Hepatocyte (in vitro differentiated cells): Measurements from ENCODE around the gene LMX1B. TPM values are rescaled to one million over a fixed set of nuclear protein-coding genes. Genes with fewer than 3 reads are reported as not detected.

ENCODE experiments used
- DNase-seq: peaks from one replicate; pipeline ENCODE4 v3.0.0-alpha.2; 2016; ENCODE audit warnings: low spot score
- H2AFZ ChIP-seq: fragments of 200-600 bp; sonication (generic); 2 replicates; pipeline ENCODE4 v1.6.0; 2016; ENCODE audit warnings: antibody characterized with exemption, mild to moderate bottlenecking
- H3K27ac ChIP-seq: fragments of 200-600 bp; sonication (generic); 2 replicates; pipeline ENCODE4 v1.5.1; 2016; ENCODE audit warnings: mild to moderate bottlenecking
- H3K27me3 ChIP-seq: fragments of 200-600 bp; sonication (generic); 2 replicates; pipeline ENCODE4 v1.6.1; 2016
- H3K36me3 ChIP-seq: fragments of 200-600 bp; sonication (generic); replicated peaks from 2 replicates; pipeline ENCODE4 v1.5.1; 2016; ENCODE audit warnings: low read depth; ENCODE audit not compliant: insufficient read depth
- H3K4me1 ChIP-seq: fragments of 200-600 bp; sonication (generic); 2 replicates; pipeline ENCODE4 v1.5.1; 2016; ENCODE audit warnings: mild to moderate bottlenecking, moderate library complexity; ENCODE audit not compliant: insufficient read depth
- H3K4me2 ChIP-seq: fragments of 200-600 bp; sonication (generic); 2 replicates; pipeline ENCODE4 v1.6.0; 2016
- H3K4me3 ChIP-seq: fragments of 200-600 bp; sonication (generic); 2 replicates; pipeline ENCODE4 v1.5.1; 2016; ENCODE audit warnings: mild to moderate bottlenecking
- H3K79me2 ChIP-seq: fragments of 200-600 bp; sonication (generic); 2 replicates; pipeline ENCODE4 v1.6.0; 2017; ENCODE audit warnings: mild to moderate bottlenecking
- H3K9me2 ChIP-seq: fragments of 200-600 bp; sonication (generic); replicated peaks from 2 replicates; pipeline ENCODE4 v1.6.0; 2017; ENCODE audit warnings: mild to moderate bottlenecking; ENCODE audit not compliant: insufficient read depth
- H3K9me3 ChIP-seq: fragments of 200-600 bp; sonication (generic); 2 replicates; pipeline ENCODE4 v1.5.1; 2016; ENCODE audit warnings: low read depth, mild to moderate bottlenecking
- H4K20me1 ChIP-seq: fragments of 200-600 bp; sonication (generic); 2 replicates; pipeline ENCODE4 v1.6.0; 2016; ENCODE audit warnings: mild to moderate bottlenecking; ENCODE audit not compliant: insufficient read depth, poor library complexity, severe bottlenecking
- CTCF ChIP-seq: fragments of 200-600 bp; sonication (generic); IDR thresholded peaks from 2 replicates; pipeline ENCODE4 v1.5.1; 2016; ENCODE audit warnings: antibody characterized with exemption, mild to moderate bottlenecking; ENCODE audit not compliant: poor library complexity
- EZH2 ChIP-seq: fragments of 200-600 bp; sonication (generic); IDR thresholded peaks from 2 replicates; pipeline ENCODE4 v1.6.1; 2016; ENCODE audit warnings: antibody characterized with exemption, mild to moderate bottlenecking, borderline replicate concordance
- EZH2phosphoT487 ChIP-seq: fragments of 200-600 bp; sonication (generic); IDR thresholded peaks from one replicate; pipeline ENCODE4 v1.6.1; 2018; ENCODE audit warnings: antibody characterized with exemption, mild to moderate bottlenecking, low read depth, moderate library complexity; ENCODE audit not compliant: unreplicated experiment, severe bottlenecking
- WGBS: methylation state at CpG from one replicate; pipeline ENCODE4 v1.1.6; 2016; ENCODE audit warnings: low lambda C conversion rate; ENCODE audit errors: missing lambda C conversion rate; 5-methylcytosine and 5-hydroxymethylcytosine counted together
- polyA plus RNA-seq: library from polyadenylated mRNA; unstranded; fragments of >200 nt; fragmentation: Nextera tagmentation; extraction: Ambion mirVana; gene quantifications from 2 replicates; pipeline ENCODE4 v1.2.1, GENCODE V29; 2016
- total RNA-seq: library from RNA; depleted of rRNA; stranded (reverse); fragments of >200 nt; gene quantifications from 2 replicates; pipeline ENCODE4 v1.2.3, GENCODE V29; 2014

LMX1B gene
- total and polyA plus RNA-seq, 2 experiments from 2014 or later: 0.16 TPM; not detected in 1

- DNase-seq: no peak
- Histone ChIP-seq H3K4me1 (peaks cover 26% of the 10 kb centered on the region), H3K27me3 (peaks cover 26% of the 10 kb centered on the region), H2AFZ (no peak overlapping the region), H3K9me3 (no peaks in the 10 kb centered on the region), H3K4me2 (peak overlapping the region; percentile 67), H4K20me1 (no peaks in the 10 kb centered on the region), H3K4me3 (no peak overlapping the region), H3K27ac (no peak overlapping the region), H3K9me2 (no peaks in the 10 kb centered on the region), H3K36me3 (no peaks in the 10 kb centered on the region), H3K79me2 (no peaks in the 10 kb centered on the region)
- WGBS: 60% methylated on average over 15 of the region's 15 CpGs
- TF ChIP-seq CTCF: no peak
- TF ChIP-seq EZH2: no peak
- no peak for TF ChIP-seq EZH2phosphoT487
Measured at GRCh38 chr9:126665644-126666035, 51.9 kb downstream of the LMX1B start.

- H3K4me2 ChIP-seq: no peak overlapping the region
- H3K36me3 ChIP-seq: no peaks in the 10 kb centered on the region
- TF ChIP-seq CTCF: no peak
- TF ChIP-seq EZH2phosphoT487: no peak
- no peak for TF ChIP-seq EZH2
- no peaks in the 10 kb centered on the region for H4K20me1 ChIP-seq
- 83% methylated on average over 13 of the region's 13 CpGs for WGBS
- peaks cover 33% of the 10 kb centered on the region for H3K4me1 ChIP-seq
- no peak overlapping the region for H2AFZ ChIP-seq
- no peaks in the 10 kb centered on the region for H3K79me2 ChIP-seq
- no peak for DNase-seq
- H3K4me3 ChIP-seq: no peak overlapping the region
- H3K27me3 ChIP-seq: peaks cover 26% of the 10 kb centered on the region
- no peaks in the 10 kb centered on the region for H3K9me2 ChIP-seq
- no peak overlapping the region for H3K27ac ChIP-seq
- no peaks in the 10 kb centered on the region for H3K9me3 ChIP-seq
Measured at GRCh38 chr9:126666155-126666803, 52.6 kb downstream of the LMX1B start.

DNA sequence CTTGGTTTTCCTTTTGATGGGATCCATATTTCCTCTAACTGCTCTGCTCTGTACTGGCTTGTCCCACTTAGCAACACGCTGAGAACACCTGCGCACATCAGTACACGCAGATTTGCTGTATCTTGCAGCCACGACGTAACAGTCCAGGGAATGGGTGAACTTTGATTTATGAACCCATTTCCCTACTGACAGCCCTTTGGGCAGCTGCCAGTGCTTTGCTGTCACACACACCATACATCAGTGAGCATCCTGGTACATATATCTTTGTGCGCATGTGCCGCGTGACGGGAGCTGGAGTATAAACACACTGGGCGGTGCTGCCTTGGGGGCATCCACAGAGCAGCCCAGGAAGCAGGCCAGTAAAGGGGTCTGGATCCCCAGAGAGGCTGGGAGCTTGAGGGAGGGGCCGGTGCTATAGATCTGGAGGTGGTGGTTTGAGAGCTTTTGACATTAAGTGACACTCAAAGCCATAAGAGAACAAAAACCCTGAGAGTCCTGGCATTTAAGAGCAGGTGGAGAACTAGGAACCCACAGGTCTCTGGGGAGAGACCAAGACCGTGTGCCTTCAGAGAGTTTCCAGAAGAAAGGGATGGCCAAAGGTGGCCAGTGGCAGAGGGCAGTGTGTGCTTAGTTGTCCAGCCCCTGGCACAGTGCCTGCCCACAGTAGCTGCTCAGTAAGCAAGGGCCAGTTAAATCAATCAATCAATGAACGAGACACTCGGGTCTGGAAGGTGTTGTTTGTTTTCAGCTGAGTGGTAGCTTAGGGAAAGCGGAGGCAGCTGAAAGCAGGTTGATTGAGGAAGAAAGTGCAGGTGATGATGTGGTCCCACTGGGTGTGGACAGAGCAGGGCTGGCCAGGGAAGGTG, 53.7 kb downstream of the LMX1B start:
- no peaks in the 10 kb centered on the region for H3K36me3 ChIP-seq
- H4K20me1 ChIP-seq: no peaks in the 10 kb centered on the region
- H2AFZ ChIP-seq: no peak overlapping the region
- H3K9me2 ChIP-seq: no peaks in the 10 kb centered on the region
- no peak overlapping the region for H3K4me2 ChIP-seq
- H3K9me3 ChIP-seq: no peaks in the 10 kb centered on the region
- WGBS: 67% methylated on average over 15 of the region's 15 CpGs
- no peaks in the 10 kb centered on the region for H3K79me2 ChIP-seq
- peak; percentile 36 for DNase-seq
- H3K27me3 ChIP-seq: peaks cover 26% of the 10 kb centered on the region
- peaks cover 34% of the 10 kb centered on the region for H3K4me1 ChIP-seq
- no peak overlapping the region for H3K27ac ChIP-seq
- no peak for TF ChIP-seq EZH2
- H3K4me3 ChIP-seq: no peak overlapping the region

DNA sequence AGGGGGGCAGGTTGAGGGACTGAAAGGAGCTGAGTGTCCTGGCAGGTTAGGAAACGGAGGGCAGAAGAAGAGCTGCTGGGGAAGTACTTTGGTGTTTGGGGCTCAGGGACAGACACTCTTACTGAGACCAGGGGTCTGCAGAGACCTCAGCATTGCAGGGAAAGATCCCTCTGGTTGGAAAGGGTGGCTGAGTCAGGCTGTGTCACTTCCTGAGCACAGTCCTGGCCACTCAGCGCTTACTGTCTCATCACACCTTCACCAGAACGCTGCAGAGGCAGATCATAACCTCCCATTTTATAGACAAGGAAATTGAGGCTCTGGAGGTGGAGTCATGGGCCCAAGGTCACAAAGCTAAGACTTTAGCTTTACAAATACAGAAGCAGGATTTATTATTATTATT, 54.3 kb downstream of the LMX1B start:
- no peak overlapping the region for H2AFZ ChIP-seq
- no peak overlapping the region for H3K4me3 ChIP-seq
- H3K27ac ChIP-seq: no peak overlapping the region
- peaks cover 33% of the 10 kb centered on the region for H3K4me1 ChIP-seq
- WGBS: 86% methylated on average over 3 of the region's 3 CpGs
- no peaks in the 10 kb centered on the region for H4K20me1 ChIP-seq
- TF ChIP-seq EZH2phosphoT487: no peak
- TF ChIP-seq CTCF: no peak
- no peak for TF ChIP-seq EZH2
- no peaks in the 10 kb centered on the region for H3K79me2 ChIP-seq
- no peaks in the 10 kb centered on the region for H3K9me2 ChIP-seq
- H3K27me3 ChIP-seq: peaks cover 29% of the 10 kb centered on the region
- no peaks in the 10 kb centered on the region for H3K9me3 ChIP-seq
- no peak overlapping the region for H3K4me2 ChIP-seq
- H3K36me3 ChIP-seq: no peaks in the 10 kb centered on the region
- DNase-seq: no peak
